H9 (cell line): Measurements from ENCODE around the gene OSBP2. TPM values are rescaled to one million over a fixed set of nuclear protein-coding genes. Genes with fewer than 3 reads are reported as not detected.

ENCODE experiments used
- DNase-seq: peaks from one replicate; pipeline ENCODE4 v3.0.0-alpha.2; 2017
- H2AFZ ChIP-seq: one replicate; pipeline ENCODE4 v1.6.1; 2013; ENCODE audit warnings: mild to moderate bottlenecking, low read length, control low read depth, moderate library complexity
- H2AK5ac ChIP-seq: 2 replicates; pipeline ENCODE4 v1.6.1; 2013; ENCODE audit warnings: low read length, control low read depth, mixed read lengths; ENCODE audit not compliant: insufficient read length
- H2BK120ac ChIP-seq: one replicate; pipeline ENCODE4 v1.6.1; 2013; ENCODE audit warnings: low read depth, mild to moderate bottlenecking, low read length, control low read depth, inconsistent platforms; ENCODE audit not compliant: poor library complexity, severe bottlenecking
- H2BK12ac ChIP-seq: 2 replicates; pipeline ENCODE4 v1.6.1; 2013; ENCODE audit warnings: low read length, control low read depth, mixed read lengths, low read depth; ENCODE audit not compliant: insufficient read length
- H2BK15ac ChIP-seq: 2 replicates; pipeline ENCODE4 v1.6.1; 2013; ENCODE audit warnings: low read depth, low read length, control low read depth
- H2BK20ac ChIP-seq: one replicate; pipeline ENCODE4 v1.6.1; 2013; ENCODE audit warnings: low read depth, mild to moderate bottlenecking, low read length, control low read depth, inconsistent platforms; ENCODE audit not compliant: poor library complexity, severe bottlenecking
- H2BK5ac ChIP-seq: 2 replicates; pipeline ENCODE4 v1.6.1; 2013; ENCODE audit warnings: low read length, control low read depth, mixed read lengths; ENCODE audit not compliant: insufficient read length
- H3K14ac ChIP-seq: 2 replicates; pipeline ENCODE4 v1.6.1; 2013; ENCODE audit warnings: low read length, control low read depth; ENCODE audit not compliant: insufficient read depth
- H3K18ac ChIP-seq: 2 replicates; pipeline ENCODE4 v1.6.1; 2013; ENCODE audit warnings: low read depth, mild to moderate bottlenecking, mixed read lengths, low read length, control low read depth; ENCODE audit not compliant: insufficient read length
- H3K23ac ChIP-seq: 2 replicates; pipeline ENCODE4 v1.6.1; 2013; ENCODE audit warnings: low read length, control low read depth, mixed read lengths, low read depth; ENCODE audit not compliant: insufficient read length
- H3K23me2 ChIP-seq: 2 replicates; pipeline ENCODE4 v1.6.1; 2013; ENCODE audit warnings: low read depth, mild to moderate bottlenecking, mixed read lengths, low read length, control low read depth; ENCODE audit not compliant: insufficient read length, poor library complexity, severe bottlenecking
- H3K27ac ChIP-seq: 2 replicates; pipeline ENCODE4 v1.5.1; 2013; ENCODE audit warnings: low read length, control low read depth, mixed read lengths, low read depth; ENCODE audit not compliant: insufficient read length
- H3K27me3 ChIP-seq: 2 replicates; pipeline ENCODE4 v1.6.1; 2013; ENCODE audit warnings: low read length, control low read depth, inconsistent platforms; ENCODE audit not compliant: insufficient read depth
- H3K4ac ChIP-seq: 2 replicates; pipeline ENCODE4 v1.6.1; 2013; ENCODE audit warnings: low read depth, mild to moderate bottlenecking, control low read depth, inconsistent platforms, low read length, moderate library complexity
- H3K4me1 ChIP-seq: 2 replicates; pipeline ENCODE4 v1.6.1; 2013; ENCODE audit warnings: low read length, control low read depth, inconsistent platforms; ENCODE audit not compliant: insufficient read depth
- H3K4me2 ChIP-seq: 2 replicates; pipeline ENCODE4 v1.6.1; 2013; ENCODE audit warnings: low read length, control low read depth, mixed read lengths; ENCODE audit not compliant: insufficient read length, insufficient read depth
- H3K56ac ChIP-seq: 2 replicates; pipeline ENCODE4 v1.6.1; 2013; ENCODE audit warnings: low read depth, mild to moderate bottlenecking, mixed read lengths, low read length, control low read depth; ENCODE audit not compliant: insufficient read length
- H3K79me1 ChIP-seq: 2 replicates; pipeline ENCODE4 v1.6.1; 2013; ENCODE audit warnings: low read depth, mild to moderate bottlenecking, moderate library complexity, low read length, control low read depth, inconsistent platforms; ENCODE audit not compliant: insufficient read depth, poor library complexity, severe bottlenecking
- H3K79me2 ChIP-seq: 2 replicates; pipeline ENCODE4 v1.6.1; 2013; ENCODE audit warnings: low read length, control low read depth, inconsistent platforms; ENCODE audit not compliant: insufficient read depth
- H3K9ac ChIP-seq: 2 replicates; pipeline ENCODE4 v1.6.1; 2013; ENCODE audit warnings: low read length, control low read depth, mixed read lengths; ENCODE audit not compliant: insufficient read length; ENCODE audit errors: extremely low read depth
- H3K9me3 ChIP-seq: one replicate; pipeline ENCODE4 v1.6.1; 2013; ENCODE audit warnings: low read depth, low read length, inconsistent platforms; ENCODE audit not compliant: control insufficient read depth
- H3T11ph ChIP-seq: one replicate; pipeline ENCODE4 v1.6.1; 2013; ENCODE audit warnings: mild to moderate bottlenecking, low read length, control low read depth, inconsistent platforms
- H4K20me1 ChIP-seq: one replicate; pipeline ENCODE4 v1.6.1; 2013; ENCODE audit not compliant: control insufficient read depth, insufficient read length, insufficient read depth
- H4K5ac ChIP-seq: 2 replicates; pipeline ENCODE4 v1.6.1; 2013; ENCODE audit warnings: low read depth, mild to moderate bottlenecking, mixed read lengths, low read length, control low read depth; ENCODE audit not compliant: insufficient read length
- H4K8ac ChIP-seq: replicated peaks from 2 replicates; pipeline ENCODE4 v1.6.1; 2013; ENCODE audit warnings: low read length, control low read depth, mixed read lengths, low read depth; ENCODE audit not compliant: insufficient read length
- H4K91ac ChIP-seq: 2 replicates; pipeline ENCODE4 v1.6.1; 2013; ENCODE audit warnings: low read depth, mild to moderate bottlenecking, moderate library complexity, mixed read lengths, low read length, control low read depth; ENCODE audit not compliant: insufficient read length
- H3K27ac Mint-ChIP-seq, 3 experiments: 2 replicates in 2 of 3; 3 replicates in 1 of 3; pipeline ENCODE4 v1.8.0; 2020 to 2021; ENCODE audit warnings: mixed read lengths in 3 of 3, mild to moderate bottlenecking in 1 of 3, moderate library complexity in 1 of 3
- H3K27me3 Mint-ChIP-seq: 2 replicates; pipeline ENCODE4 v1.8.0; 2021; ENCODE audit warnings: low read depth, mild to moderate bottlenecking, moderate library complexity, mixed read lengths
- H3K36me3 Mint-ChIP-seq, 3 experiments: 2 replicates in 2 of 3; 3 replicates in 1 of 3; pipeline ENCODE4 v1.8.0; 2020 to 2021; ENCODE audit warnings: low read depth in 3 of 3, mixed read lengths in 3 of 3; ENCODE audit not compliant: insufficient read depth in 1 of 3
- H3K4me1 Mint-ChIP-seq, 2 experiments: 2 replicates each; pipeline ENCODE4 v1.8.0; 2020; ENCODE audit warnings: mixed read lengths in 2 of 2
- H3K4me3 Mint-ChIP-seq, 2 experiments: 2 replicates in 1 of 2; 3 replicates in 1 of 2; pipeline ENCODE4 v1.8.0; 2020 to 2021; ENCODE audit warnings: mild to moderate bottlenecking in 2 of 2, mixed read lengths in 2 of 2, moderate library complexity in 1 of 2
- H3K9me3 Mint-ChIP-seq, 2 experiments: 2 replicates in 1 of 2; 3 replicates in 1 of 2; pipeline ENCODE4 v1.8.0; 2020; ENCODE audit warnings: mild to moderate bottlenecking in 2 of 2, mixed read lengths in 2 of 2, moderate library complexity in 1 of 2
- CTCF ChIP-seq: fragments of 200-600 bp; sonication (generic); conservative IDR thresholded peaks from 3 replicates; pipeline ENCODE4 v1.8.0; 2021; ENCODE audit warnings: antibody characterized with exemption, mild to moderate bottlenecking
- WGBS: extraction: QIAGEN DNeasy Blood & Tissue Kit; methylation state at CpG from one replicate; pipeline ENCODE4 v1.1.7; 2013; ENCODE audit warnings: missing lambda C conversion rate, low lambda C conversion rate, mixed read lengths; ENCODE audit not compliant: insufficient read length; ENCODE audit errors: extremely low coverage; 5-methylcytosine and 5-hydroxymethylcytosine counted together
- total RNA-seq: library from RNA; stranded (reverse); gene quantifications from 2 replicates; pipeline ENCODE4 v1.2.1, GENCODE V29; 2021

The OSBP2 gene
- total RNA-seq, 1 experiment from 2014 or later = 3.4 TPM

- Histone ChIP-seq H2BK20ac (no peak overlapping the region), H3T11ph (no peak overlapping the region), H3K79me2 (no peaks in the 10 kb centered on the region), H3K4me2 (no peak overlapping the region), H3K27ac (no peak overlapping the region), H3K56ac (no peak overlapping the region), H2BK5ac (no peak overlapping the region), H3K4me1 (no peaks in the 10 kb centered on the region), H4K20me1 (no peaks in the 10 kb centered on the region), H2BK15ac (no peak overlapping the region), H2AFZ (no peak overlapping the region), H3K79me1 (no peaks in the 10 kb centered on the region), H4K8ac (no peak overlapping the region), H2BK120ac (no peak overlapping the region), H3K18ac (no peak overlapping the region), H3K27me3 (no peaks in the 10 kb centered on the region), H3K23ac (no peak overlapping the region), H3K4ac (no peak overlapping the region), H4K5ac (no peak overlapping the region), H2BK12ac (no peak overlapping the region), H3K9ac (no peak overlapping the region), H3K23me2 (no peaks in the 10 kb centered on the region), H4K91ac (no peak overlapping the region), H3K14ac (no peak overlapping the region), H3K9me3 (no peaks in the 10 kb centered on the region), H2AK5ac (no peak overlapping the region)
- H3K27ac Mint-ChIP-seq = no peak overlapping the region
- no peaks in the 10 kb centered on the region for H3K9me3 Mint-ChIP-seq
- peak; percentile 61; the same call in 2 of the 3 replicates for TF ChIP-seq CTCF
- H3K27me3 Mint-ChIP-seq = no peaks in the 10 kb centered on the region
- no peak for DNase-seq
- 100% methylated on average over 2 of the region's 2 CpGs for WGBS
- no peaks in the 10 kb centered on the region for H3K4me1 Mint-ChIP-seq
- no peak overlapping the region for H3K4me3 Mint-ChIP-seq
- H3K36me3 Mint-ChIP-seq = peaks cover 42 to 75% (median 66%) of the 10 kb centered on the region in 3 experiments; a peak in 6 of 7 replicates
Observed at GRCh38 chr22:30947816-30948454, 253.3 kb downstream of the OSBP2 start.
